SU-DHL-6 (cell line): ENCODE measurements around the gene ENDOG.

ENCODE experiments used
- CTCF ChIP-seq: fragments of 200-600 bp; sonication (generic); IDR thresholded peaks from one replicate; pipeline ENCODE4 v1.5.1; 2017; ENCODE audit warnings: antibody characterized with exemption, mild to moderate bottlenecking, low read length, moderate library complexity; ENCODE audit not compliant: insufficient read depth, poor library complexity, severe bottlenecking
- EZH2phosphoT487 ChIP-seq: fragments of 200-600 bp; sonication (generic), shearing (Covaris generic); conservative IDR thresholded peaks from 2 replicates; pipeline ENCODE4 v1.6.1; 2018; ENCODE audit warnings: mild to moderate bottlenecking, antibody characterized with exemption, low read length, moderate library complexity, mixed read lengths

- TF ChIP-seq CTCF: no peak
- TF ChIP-seq EZH2phosphoT487: no peak
Measured at GRCh38 chr9:128768606-128769005, 49.7 kb upstream of the ENDOG start.
